Sigmoid colon (tissue), 4 donors: Measurements from ENCODE around the gene HMCN1.

Source experiments
- EP300 ChIP-seq, 4 donors: sonication (generic); formaldehyde crosslinking; IDR thresholded peaks; one replicate each; pipeline ENCODE4 v1.6.1; 2017; ENCODE audit warnings: antibody characterized with exemption in 4 of 4
- POLR2A ChIP-seq, 2 donors: fragments of 450-650 bp; IDR thresholded peaks; one replicate each; pipeline ENCODE4 v1.6.1; 2016; ENCODE audit warnings: antibody characterized with exemption in 2 of 2, mild to moderate bottlenecking in 2 of 2, moderate library complexity in 2 of 2
- POLR2AphosphoS5 ChIP-seq, 4 donors: sonication (generic); formaldehyde crosslinking; IDR thresholded peaks; one replicate each; pipeline ENCODE4 v1.6.1; 2017; ENCODE audit warnings: antibody characterized with exemption in 4 of 4
- TF ChIP-seq, protein P1 (sequence below), 4 experiments: fragments of 450-650 bp in 3 of 4; fragments of 200-600 bp in 1 of 4; IDR thresholded peaks; one replicate each; pipeline ENCODE4 v1.5.1; 2016 to 2019; ENCODE audit warnings: antibody characterized with exemption in 4 of 4, mild to moderate bottlenecking in 3 of 4, moderate library complexity in 2 of 4

DNA sequence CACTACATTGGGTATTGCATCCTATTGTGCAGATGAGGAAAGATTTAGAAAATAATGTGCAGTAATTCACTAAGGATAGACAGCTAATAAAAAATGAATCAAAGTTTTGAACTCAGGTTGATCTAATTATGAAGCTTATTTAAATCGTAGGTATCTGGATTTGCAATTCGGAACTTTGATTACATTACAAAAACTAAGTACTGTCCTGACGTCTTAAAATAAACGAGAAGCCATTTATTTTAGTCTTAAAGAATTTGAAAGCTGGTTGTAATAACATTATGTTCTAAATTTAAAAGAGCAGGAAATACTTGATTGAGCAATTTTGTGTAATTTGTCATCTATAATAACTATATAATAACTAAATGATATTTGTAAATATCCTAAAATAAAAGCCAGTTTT is 404.9 kb downstream of the HMCN1 start:
- TF ChIP-seq, protein P1, sequence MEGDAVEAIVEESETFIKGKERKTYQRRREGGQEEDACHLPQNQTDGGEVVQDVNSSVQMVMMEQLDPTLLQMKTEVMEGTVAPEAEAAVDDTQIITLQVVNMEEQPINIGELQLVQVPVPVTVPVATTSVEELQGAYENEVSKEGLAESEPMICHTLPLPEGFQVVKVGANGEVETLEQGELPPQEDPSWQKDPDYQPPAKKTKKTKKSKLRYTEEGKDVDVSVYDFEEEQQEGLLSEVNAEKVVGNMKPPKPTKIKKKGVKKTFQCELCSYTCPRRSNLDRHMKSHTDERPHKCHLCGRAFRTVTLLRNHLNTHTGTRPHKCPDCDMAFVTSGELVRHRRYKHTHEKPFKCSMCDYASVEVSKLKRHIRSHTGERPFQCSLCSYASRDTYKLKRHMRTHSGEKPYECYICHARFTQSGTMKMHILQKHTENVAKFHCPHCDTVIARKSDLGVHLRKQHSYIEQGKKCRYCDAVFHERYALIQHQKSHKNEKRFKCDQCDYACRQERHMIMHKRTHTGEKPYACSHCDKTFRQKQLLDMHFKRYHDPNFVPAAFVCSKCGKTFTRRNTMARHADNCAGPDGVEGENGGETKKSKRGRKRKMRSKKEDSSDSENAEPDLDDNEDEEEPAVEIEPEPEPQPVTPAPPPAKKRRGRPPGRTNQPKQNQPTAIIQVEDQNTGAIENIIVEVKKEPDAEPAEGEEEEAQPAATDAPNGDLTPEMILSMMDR (IDR thresholded peaks at IDR 0.05): no peak
- TF ChIP-seq POLR2A (IDR thresholded peaks at IDR 0.05): no peak
- TF ChIP-seq EP300 (IDR thresholded peaks at IDR 0.05): no peak
- no peak for TF ChIP-seq POLR2AphosphoS5 (IDR thresholded peaks at IDR 0.05)
